NCI-H1048 (cell line): ENCODE results near the gene MPPE1.
A peak's percentile ranks its signal among the peaks of the same experiment; 100 is the strongest.
"Not testable (repeated sequence)": the region's sequence is repeated elsewhere in the genome, so short reads cannot be mapped to it uniquely, and the experiment has no call there.

Source experiments
- DNase-seq: peaks from one replicate; lab custom pipeline; 2025; lab: John Stamatoyannopoulos, UW

MPPE1 gene

GRCh38 chr18:11857177-11857887, 50.8 kb downstream of the MPPE1 start:
- DNase-seq = no peak

GRCh38 chr18:11854554-11854953, 53.6 kb downstream of the MPPE1 start:
- not testable (repeated sequence) for DNase-seq

GRCh38 chr18:11851806-11852337, 56.2 kb downstream of the MPPE1 start:
- no peak for DNase-seq

DNA sequence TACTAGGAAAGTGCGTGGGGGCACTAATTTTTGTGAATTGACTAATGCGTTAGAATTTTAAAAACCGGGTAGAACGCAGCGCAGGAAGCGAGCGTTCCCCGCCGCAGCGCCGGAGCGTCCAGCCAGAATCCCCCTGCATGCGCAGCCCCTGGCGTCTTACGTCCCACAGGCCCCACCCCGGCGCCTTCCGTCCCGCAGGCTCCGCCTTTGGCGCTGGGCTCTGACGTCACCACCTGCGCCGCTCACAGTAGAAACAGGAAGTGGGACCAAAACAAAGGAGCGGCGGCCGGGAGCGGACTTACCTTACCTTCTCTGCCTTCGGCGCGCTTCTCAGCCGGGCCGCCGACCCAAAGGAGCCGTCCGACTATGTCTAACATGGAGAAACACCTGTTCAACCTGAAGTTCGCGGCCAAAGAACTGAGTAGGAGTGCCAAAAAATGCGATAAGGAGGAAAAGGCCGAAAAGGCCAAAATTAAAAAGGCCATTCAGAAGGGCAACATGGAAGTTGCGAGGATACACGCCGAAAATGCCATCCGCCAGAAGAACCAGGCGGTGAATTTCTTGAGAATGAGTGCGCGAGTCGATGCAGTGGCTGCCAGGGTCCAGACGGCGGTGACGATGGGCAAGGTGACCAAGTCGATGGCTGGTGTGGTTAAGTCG, 56.8 kb downstream of the MPPE1 start, which contains the start of gene CHMP1B:
Gene CHMP1B (plus strand): TSS at position 268 of the 660 bp plus-strand sequence. CDS start 99 bp downstream, at position 367.
- peak; percentile 91 for DNase-seq

DNA sequence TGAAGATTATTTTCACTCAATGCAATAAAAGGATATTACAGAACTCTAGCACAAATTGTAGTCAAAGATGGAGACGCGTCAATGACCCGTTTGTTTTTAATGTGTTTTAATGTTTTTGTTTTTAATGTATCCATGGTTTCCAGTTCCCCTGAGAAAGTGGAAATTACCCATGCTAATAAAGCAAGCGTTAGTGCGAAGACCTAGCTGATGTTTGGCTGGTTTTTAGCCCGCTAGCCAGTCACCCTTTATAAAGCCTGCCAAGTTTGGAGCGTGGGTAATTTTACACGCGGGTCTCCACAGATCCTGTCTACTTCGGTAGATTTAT, 57.3 kb downstream of the MPPE1 start:
- no peak for DNase-seq

- no peak for DNase-seq
Observed at GRCh38 chr18:11849841-11850634, 58.1 kb downstream of the MPPE1 start.

DNA sequence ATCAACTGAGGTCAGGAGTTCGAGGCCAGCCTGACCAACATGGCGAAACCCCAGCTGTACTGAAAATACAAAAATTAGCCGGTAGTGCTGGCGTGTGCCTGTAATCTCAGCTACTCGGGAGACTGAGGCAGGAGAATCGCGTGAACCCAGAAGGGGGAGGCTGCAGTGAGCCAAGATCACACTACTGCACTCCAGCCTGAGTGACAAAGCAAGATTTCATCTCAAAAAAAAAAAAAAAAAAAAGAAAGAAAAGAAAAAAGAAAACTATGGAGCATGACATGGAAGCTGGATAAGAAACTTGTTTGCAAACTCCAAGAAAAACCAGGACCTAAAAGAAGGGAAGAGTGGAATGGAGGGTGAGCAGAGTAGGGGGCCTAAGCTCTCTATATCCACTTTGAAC, 58.8 kb downstream of the MPPE1 start:
- DNase-seq = no peak

DNA sequence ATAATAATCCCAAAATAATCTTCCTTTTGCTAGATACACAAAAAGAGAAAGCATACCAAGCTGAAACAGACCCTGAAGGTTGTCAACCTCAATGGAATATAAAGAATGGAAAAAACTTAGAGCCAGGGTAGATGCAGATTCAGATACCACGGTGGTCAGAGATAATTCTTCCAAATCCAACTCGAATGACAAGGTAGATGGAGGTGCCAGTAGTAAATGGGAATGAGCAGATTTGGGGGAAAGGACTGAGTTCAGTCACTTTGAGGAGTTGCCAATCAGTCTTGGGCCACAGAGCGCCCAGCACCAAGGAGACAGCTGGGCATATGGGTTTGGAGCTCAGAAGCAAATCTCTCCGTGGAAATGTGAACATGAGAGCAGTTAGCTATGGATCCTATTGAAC, 60.3 kb downstream of the MPPE1 start:
- no peak for DNase-seq

DNA sequence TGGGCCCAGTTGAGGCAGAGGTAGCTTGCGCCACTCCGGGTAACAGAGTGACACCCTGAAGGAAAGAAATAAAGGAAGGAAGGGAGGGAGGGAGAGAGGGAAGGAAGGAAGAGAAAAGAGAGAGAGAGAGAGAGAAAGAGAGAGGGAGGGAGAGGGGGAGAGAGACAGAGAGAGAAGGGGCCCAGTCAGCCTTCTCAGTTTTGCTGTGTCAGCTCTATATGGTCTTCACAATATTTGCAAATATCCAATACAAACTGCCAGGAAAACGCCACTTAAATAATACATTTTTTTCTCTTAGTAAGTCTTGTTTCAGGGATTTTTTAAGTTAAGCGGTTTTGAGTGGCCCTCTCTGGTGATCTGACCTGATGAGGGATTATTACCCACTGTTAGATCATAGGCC, 62.5 kb downstream of the MPPE1 start:
- no peak for DNase-seq

GRCh38 chr18:11844436-11844835, 63.7 kb downstream of the MPPE1 start:
- no peak for DNase-seq

GRCh38 chr18:11842562-11842961, 65.6 kb downstream of the MPPE1 start:
- DNase-seq = no peak

GRCh38 chr18:11840493-11840892, 67.6 kb downstream of the MPPE1 start:
- no peak for DNase-seq

GRCh38 chr18:11839556-11839955, 68.6 kb downstream of the MPPE1 start:
- no peak for DNase-seq

DNA sequence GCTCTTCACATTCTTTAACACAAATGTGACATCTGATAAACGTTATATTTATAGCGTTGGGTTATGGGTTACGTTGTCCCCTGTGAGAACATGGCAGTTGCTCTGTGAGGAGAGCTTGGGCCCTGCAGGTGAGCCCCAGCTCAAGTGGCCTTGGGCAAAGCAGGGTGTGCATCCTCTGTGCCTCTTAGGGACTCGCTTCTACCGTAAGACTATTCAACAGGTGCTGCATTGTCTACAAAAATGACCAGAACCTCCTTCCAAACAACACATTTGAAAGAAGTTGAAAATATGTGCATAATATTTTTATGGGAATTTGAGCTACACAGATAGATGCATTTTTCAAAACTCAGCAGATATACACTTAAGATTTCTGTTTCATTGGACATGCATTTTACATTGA, 73.3 kb downstream of the MPPE1 start:
- no peak for DNase-seq
